ENCODE measurements around the gene RBM23.

The RBM23 gene

DNA sequence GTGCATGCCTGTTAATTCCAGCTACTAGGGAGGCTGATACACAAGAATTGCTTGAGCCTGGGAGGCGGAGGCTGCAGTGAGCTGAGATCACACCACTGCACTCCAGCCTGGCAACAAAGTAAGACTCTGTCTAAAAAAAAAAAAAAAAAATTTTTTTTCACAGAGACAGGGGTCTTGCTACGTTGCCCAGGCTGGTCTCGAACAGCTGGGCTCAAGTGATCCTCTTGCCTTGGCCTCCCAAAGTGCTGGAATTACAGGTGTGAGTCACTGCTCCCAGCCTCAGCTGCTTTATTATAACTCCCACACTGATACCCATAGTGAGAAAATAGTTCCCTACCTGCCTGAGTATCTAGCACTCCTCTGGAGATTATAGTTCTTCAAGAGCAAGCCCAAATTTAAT lies 26.7 kb upstream of the RBM23 start:
- DNase-seq (ENCODE audit: extremely low read depth, low read depth), result no peak
- TF ChIP-seq, protein P1, sequence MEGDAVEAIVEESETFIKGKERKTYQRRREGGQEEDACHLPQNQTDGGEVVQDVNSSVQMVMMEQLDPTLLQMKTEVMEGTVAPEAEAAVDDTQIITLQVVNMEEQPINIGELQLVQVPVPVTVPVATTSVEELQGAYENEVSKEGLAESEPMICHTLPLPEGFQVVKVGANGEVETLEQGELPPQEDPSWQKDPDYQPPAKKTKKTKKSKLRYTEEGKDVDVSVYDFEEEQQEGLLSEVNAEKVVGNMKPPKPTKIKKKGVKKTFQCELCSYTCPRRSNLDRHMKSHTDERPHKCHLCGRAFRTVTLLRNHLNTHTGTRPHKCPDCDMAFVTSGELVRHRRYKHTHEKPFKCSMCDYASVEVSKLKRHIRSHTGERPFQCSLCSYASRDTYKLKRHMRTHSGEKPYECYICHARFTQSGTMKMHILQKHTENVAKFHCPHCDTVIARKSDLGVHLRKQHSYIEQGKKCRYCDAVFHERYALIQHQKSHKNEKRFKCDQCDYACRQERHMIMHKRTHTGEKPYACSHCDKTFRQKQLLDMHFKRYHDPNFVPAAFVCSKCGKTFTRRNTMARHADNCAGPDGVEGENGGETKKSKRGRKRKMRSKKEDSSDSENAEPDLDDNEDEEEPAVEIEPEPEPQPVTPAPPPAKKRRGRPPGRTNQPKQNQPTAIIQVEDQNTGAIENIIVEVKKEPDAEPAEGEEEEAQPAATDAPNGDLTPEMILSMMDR (IDR thresholded peaks at IDR 0.05; ENCODE audit: low read depth, low read length), result no peak

DNA sequence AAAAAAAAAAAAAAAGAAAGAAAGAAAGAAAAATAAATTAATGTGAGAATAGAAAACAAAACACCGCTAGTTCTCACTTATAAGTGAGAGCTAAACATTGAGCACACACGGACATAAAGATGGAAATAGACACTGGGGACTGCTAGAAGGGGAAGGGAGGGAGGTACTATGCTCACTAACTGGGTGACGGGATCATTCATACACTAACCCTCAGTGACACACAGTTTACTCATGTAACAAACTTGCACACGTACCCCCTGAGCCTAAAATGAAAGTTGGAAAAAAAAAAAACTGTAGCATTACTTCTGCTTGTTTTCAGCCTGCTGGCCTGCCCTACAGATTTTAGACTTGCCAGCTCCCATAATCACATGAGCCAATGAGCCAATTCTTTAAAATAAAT lies 20.7 kb upstream of the RBM23 start:
- no peak for DNase-seq (ENCODE audit: extremely low read depth, low read depth)
- TF ChIP-seq, protein P1 (IDR thresholded peaks at IDR 0.05; ENCODE audit: low read depth, low read length), result no peak

DNA sequence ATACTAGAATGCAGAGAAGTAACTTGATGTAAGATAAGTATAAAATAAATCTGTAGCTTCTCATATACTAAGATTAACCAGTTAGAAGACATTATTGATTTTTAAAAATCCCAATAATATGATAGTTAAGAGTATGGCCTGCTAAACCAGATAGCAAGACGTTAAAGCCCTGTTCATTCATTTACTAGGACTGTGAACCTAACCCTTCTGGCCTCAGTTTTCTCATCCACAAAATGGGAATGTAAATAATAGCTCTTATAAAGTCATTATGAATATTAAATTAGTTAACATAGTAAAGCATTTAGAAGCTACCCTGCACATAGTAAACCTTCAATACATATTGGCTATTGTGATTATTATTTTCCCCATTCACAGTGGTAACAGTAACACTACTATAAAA lies 16.2 kb upstream of the RBM23 start:
- no peak for DNase-seq (ENCODE audit: extremely low read depth, low read depth)

DNA sequence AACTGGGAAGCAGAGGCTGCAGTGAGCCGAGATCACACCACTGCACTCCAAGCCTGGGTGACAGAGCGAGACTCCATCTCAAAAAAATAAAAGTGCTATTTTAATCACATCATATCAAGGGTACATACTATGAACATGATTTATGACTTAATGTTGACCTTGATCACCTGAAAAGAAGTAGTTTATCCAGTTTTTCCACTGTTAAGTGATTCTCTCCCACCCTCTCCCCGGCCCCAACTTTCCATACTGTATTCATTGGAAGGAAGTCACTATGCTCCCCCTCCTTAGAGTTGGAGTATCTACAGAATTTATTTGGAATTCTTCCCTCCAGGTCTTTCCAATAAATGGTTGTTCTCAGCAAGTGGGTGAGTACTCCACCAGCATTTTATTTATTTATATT lies 13.2 kb upstream of the RBM23 start:
- TF ChIP-seq, protein P1 (IDR thresholded peaks at IDR 0.05; ENCODE audit: low read depth, low read length), result no peak
- no peak for DNase-seq (ENCODE audit: extremely low read depth, low read depth)

More for the DNA sequence above, 16.2 kb upstream of the RBM23 start:
- TF ChIP-seq, protein P1 (IDR thresholded peaks at IDR 0.05; ENCODE audit: low read depth, low read length), result no peak

DNA sequence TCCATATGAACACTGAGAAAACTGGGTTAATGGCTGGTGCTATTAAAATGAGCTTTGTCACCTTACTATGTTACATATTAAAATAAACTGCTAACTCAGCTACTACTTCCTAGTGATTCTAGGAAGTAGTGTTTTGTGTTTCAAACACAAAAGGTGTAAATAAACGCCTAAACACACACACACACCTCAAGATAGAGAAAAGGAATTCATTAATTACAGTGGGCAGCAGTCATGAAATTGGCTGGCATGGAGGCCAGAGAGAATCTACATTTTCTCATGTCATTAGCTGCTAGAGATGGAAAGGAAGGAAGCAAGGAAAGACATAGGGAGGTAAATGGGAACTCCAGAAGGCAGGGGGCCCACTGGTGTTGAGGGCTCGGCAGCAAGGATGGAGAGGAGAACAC lies 11.0 kb upstream of the RBM23 start:
- DNase-seq (ENCODE audit: extremely low read depth, low read depth), result no peak
- TF ChIP-seq, protein P1 (IDR thresholded peaks at IDR 0.05; ENCODE audit: low read depth, low read length), result no peak

DNA sequence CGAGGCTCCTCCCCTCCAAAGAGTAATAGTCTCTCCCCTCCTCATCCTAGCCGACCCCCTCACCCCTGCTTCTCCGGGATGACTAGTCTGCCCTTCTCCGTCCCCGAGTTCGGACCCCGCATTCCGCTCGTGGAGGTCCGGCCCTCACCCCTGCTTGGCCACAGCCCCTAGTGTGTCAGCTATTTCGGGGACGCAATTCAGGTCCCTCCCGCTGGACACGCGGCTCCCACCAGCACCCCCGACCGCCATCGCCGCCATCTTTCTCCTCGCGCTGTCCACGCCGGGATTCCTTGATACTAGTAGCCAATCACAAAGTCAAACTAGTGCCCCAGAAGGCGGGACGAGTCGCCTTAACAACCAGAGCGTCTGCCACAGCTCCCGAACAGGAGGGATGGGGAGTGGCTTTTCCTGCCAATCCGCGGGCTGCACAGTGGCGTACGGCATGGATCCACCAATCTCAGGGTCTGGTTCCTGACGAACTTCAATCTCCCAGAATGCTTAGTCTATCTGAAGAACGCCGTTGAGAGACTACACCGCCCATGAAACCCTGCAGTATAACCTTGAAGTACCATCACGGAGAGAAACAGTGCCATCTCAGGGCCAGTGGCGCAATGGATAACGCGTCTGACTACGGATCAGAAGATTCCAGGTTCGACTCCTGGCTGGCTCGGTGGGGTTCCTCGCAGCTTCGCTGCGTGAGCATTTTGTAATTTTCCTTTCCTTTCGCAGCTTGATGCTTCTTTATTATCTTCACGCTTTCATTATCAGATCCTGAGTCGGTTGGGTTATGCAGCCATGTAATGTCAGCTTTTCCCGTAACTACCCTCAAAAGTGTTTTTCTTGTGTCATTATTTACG lies 10.4 kb upstream of the RBM23 start, which contains the start of gene PRMT5:
Gene PRMT5, minus strand, starts transcription at position 273 of the 857 bp plus-strand sequence. Its CDS starts 15 bp downstream, at position 258.
- TF ChIP-seq, protein P1 (IDR thresholded peaks at IDR 0.05; ENCODE audit: low read depth, low read length), result no peak
- peak; percentile 100 for DNase-seq (ENCODE audit: extremely low read depth, low read depth)
